GM13976 (cell line): Measurements from ENCODE around the gene ENOX1.

Experiments
- DNase-seq: peaks from one replicate; pipeline ENCODE4 v3.0.0; 2012; ENCODE audit warnings: low spot score
- in situ Hi-C: fragments of 300-500 bp; cut with MboI; formaldehyde crosslinking; loops from one replicate; pipeline ENCODE4 v1.12.0; 2022; ENCODE audit warnings: low sequenced_read_pairs, mixed read lengths, inconsistent platforms; ENCODE audit not compliant: unreplicated experiment
- TF ChIP-seq, protein P1 (sequence below): IDR thresholded peaks from 2 replicates; pipeline ENCODE4 v1.5.1; 2012; ENCODE audit warnings: borderline replicate concordance, mild to moderate bottlenecking; ENCODE audit not compliant: insufficient read depth; ENCODE audit errors: extremely low read depth, missing control alignments, control extremely low read depth

The ENOX1 gene

DNA sequence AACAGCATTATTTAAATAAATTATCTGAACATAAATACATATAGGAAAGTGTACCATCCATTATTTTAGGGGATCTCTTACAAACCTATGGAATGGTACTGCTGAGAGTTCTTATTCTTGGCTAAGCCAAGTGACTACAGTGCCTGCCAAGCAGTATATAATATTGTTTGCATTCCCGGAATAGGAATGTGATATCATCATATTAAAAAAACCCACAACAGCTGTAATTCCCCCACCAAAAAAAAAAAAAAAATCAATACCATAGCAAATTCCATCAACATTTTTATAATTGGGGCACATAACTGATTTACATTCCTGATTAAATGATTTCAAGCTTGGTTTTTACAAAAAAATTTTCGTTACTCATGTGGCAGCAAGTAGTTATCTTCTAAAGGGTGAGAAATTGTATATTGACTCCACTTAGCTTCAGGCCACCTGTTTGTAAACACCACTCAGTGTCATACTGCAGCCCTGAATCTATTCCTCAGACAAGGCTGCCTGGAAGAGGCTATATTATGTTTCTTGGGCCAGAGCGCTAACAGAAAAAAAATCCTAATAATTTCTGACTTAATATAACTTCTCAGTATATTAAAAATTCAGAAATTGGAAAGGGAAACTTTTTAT, 485.3 kb downstream of the ENOX1 start:
- TF ChIP-seq, protein P1, sequence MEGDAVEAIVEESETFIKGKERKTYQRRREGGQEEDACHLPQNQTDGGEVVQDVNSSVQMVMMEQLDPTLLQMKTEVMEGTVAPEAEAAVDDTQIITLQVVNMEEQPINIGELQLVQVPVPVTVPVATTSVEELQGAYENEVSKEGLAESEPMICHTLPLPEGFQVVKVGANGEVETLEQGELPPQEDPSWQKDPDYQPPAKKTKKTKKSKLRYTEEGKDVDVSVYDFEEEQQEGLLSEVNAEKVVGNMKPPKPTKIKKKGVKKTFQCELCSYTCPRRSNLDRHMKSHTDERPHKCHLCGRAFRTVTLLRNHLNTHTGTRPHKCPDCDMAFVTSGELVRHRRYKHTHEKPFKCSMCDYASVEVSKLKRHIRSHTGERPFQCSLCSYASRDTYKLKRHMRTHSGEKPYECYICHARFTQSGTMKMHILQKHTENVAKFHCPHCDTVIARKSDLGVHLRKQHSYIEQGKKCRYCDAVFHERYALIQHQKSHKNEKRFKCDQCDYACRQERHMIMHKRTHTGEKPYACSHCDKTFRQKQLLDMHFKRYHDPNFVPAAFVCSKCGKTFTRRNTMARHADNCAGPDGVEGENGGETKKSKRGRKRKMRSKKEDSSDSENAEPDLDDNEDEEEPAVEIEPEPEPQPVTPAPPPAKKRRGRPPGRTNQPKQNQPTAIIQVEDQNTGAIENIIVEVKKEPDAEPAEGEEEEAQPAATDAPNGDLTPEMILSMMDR, result no peak
- no peak for DNase-seq
- in situ Hi-C loops, result no loop called here

GRCh38 chr13:43300865-43301264, 485.9 kb downstream of the ENOX1 start:
- in situ Hi-C loops, result no loop called here
- no peak for DNase-seq

GRCh38 chr13:43299374-43299773, 487.4 kb downstream of the ENOX1 start:
- TF ChIP-seq, protein P1, result no peak
- in situ Hi-C loops, result no loop called here
- DNase-seq, result no peak

More at GRCh38 chr13:43300865-43301264, 485.9 kb downstream of the ENOX1 start:
- TF ChIP-seq, protein P1, result no peak

DNA sequence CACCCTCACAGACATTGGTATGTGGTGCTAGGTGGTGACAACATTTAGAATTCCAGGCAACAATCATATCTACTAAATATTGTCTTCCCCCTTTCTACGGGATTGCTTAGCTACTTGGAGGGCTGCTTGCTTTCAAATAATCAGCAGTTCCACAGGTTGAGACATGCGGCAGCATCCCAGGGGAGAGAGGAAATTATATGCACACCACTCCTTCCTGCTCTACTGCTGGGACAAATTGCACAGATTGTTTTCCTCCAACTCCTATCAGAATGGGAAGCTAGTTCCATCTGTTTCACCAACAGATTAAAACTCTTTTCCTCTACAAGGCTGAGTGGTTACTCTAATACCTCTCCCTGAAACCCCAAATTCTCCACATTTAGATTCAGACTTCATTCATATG, 488.0 kb downstream of the ENOX1 start:
- TF ChIP-seq, protein P1, result no peak
- DNase-seq, result no peak
- in situ Hi-C loops, result no loop called here

GRCh38 chr13:43297967-43298678, 488.6 kb downstream of the ENOX1 start:
- TF ChIP-seq, protein P1, result no peak
- DNase-seq, result no peak
- in situ Hi-C loops, result no loop called here

DNA sequence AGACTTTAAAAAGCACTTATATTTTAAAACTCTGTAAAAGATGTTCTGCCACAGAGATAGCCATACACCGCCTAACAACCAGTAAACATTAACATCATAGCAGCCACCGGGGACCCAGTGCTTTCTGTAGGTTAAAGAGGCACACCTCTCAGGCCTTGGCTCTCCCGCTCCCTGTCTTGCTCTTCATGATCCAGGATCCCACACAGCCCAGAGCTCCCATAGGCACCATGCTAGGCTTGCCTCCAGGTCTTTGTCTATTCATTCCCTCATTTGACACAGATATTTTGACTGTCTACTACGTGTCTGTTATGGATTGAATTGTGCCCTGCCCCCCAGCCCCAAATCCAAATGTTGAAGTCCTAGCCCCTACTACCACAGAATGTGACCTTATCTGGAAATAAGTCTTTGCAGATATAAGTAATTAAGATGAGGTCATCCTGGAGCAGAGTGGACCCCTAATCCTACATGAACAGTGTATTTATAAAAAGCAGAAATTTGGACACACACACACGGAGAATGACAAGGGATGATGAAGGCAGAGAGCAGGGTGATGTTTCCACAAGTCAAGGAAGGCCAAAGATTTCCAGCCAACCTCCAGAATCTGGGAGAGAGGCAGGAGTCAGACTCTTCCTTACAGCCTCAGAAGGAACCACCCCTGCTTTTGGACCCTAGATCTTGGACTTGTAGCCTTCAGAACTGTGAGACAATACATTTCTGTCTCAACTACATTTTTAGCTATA, 490.8 kb downstream of the ENOX1 start:
- TF ChIP-seq, protein P1, result no peak
- no peak for DNase-seq
- in situ Hi-C loops, result no loop called here
